ENCODE results near the gene ZNF134.

Gene ZNF134

GRCh38 chr19:57613941-57614743 lies at the start of gene ZNF134:
TSS of gene ZNF134 (plus strand) at chr19:57614242. CDS start at chr19:57619469, 5,227 bp downstream.
- peak; percentile 88 for DNase-seq (ENCODE audit: low spot score)

GRCh38 chr19:57566396-57567265 lies 47.4 kb upstream of the ZNF134 start:
- no peak for DNase-seq (ENCODE audit: low spot score)

- DNase-seq (ENCODE audit: low spot score): peak; percentile 78
Observed at GRCh38 chr19:57570707-57571106, 43.3 kb upstream of the ZNF134 start.

DNA sequence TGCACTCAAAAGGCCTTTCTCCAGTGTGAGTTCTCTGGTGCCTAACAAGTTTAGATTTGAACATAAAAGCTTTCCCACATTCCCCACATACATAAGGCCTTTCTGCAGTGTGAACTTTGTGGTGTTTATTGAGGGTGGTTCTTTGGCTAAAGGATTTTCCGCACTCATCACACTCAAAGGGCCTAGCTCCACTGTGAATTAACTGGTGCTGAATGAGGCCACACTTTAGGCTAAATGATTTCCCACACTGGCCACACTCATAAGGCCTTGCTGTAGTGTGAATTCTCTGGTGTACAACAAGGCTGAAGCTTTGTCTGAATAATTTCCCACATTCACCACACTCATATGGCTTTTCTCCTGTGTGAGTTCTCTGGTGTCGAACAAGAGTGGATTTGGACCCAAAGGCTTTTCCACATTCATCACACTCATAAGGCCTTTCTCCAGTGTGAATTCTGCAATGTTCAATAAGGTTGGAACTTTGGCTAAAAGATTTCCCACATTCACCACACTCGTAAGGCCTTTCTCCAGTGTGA lies 41.6 kb upstream of the ZNF134 start:
- no peak for DNase-seq (ENCODE audit: low spot score)

DNA sequence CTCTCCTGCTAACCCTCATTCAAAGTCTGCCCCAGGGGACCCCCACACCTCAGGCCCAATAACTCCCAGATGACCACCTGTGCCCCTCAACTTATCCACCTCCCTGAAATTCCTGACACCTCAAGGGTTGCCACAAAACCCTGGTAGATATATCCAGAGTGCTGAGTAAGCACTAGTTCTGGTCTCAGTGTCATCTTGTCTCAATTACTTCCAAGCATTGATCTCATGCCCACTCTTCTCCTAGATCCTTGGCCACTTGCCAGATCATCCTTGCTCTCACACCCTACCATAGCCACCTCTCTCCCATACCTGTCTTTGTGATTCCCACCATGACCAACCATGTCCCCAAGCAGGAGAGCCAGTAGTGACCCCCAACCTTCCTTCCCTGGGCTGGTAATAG lies 37.4 kb upstream of the ZNF134 start:
- DNase-seq (ENCODE audit: low spot score): no peak

DNA sequence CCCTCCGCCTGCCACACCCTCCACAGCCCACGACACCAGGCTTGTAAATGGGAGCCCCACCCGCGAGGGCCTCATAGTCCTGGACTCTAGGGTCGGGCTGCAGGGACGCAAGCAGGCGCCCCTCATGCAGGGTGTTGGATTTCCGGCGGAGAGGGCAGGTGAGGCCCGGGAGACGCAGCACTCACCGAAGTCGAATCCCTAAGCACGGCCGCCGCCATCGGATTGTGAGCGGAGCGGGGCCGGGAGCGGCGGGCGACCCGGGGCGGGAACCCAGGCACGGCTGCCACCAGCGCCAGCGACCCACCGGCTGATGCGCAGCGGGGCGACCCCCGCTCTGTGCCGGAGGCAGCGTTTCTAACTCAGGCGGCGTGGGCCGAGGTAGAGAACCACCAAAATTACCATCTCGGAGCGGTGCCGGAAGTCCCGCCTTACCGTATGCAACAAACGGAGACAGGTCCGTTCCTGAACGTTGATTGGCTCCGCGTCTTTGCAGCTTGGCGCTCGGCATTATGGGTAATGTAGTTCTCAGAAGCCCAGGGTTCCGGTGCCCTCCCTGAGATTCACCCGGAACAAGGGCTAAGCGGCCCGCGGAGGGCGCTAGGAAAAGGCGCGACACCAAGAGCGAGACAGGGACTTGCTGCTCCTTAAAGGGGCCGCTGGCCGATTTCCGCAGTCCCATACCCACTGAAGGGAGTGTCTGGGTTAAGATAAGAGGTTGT lies 35.4 kb upstream of the ZNF134 start, which contains the start of gene ZNF416:
Gene ZNF416 (minus strand): TSS at position 425 of the 719 bp plus-strand sequence. CDS start 207 bp downstream, at position 218.
- DNase-seq (ENCODE audit: low spot score): peak; percentile 99

DNA sequence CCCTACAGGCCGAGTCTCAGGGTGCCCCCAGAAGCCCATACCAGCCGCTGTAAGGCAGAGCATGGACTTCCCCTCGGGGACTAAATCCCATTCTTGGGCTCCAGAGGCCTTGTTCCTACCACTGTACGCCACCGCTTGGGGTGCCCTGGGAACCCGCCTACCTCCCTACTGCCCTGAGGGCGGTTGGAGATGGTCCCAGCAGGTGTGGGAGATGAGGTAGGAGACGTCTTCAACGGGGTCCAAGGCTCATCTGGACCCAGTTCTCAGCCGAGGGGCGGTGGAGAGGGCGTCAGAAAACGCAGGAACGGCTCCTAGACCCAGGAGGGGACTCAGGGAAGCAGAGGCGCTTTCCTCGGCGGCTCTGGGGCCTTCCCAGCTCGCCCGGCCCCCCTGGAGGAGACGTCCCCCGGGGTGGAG lies 30.9 kb upstream of the ZNF134 start:
- DNase-seq (ENCODE audit: low spot score): no peak

GRCh38 chr19:57583521-57584416 lies 30.3 kb upstream of the ZNF134 start, which contains the start of gene ZIK1:
TSS of gene ZIK1 (plus strand) at chr19:57584145. CDS start at chr19:57584357, 212 bp downstream.
- peak; percentile 97 for DNase-seq (ENCODE audit: low spot score)

- no peak for DNase-seq (ENCODE audit: low spot score)
Observed at GRCh38 chr19:57587529-57587928, 26.5 kb upstream of the ZNF134 start.

- no peak for DNase-seq (ENCODE audit: low spot score)
Observed at GRCh38 chr19:57599377-57599760, 14.7 kb upstream of the ZNF134 start.

DNA sequence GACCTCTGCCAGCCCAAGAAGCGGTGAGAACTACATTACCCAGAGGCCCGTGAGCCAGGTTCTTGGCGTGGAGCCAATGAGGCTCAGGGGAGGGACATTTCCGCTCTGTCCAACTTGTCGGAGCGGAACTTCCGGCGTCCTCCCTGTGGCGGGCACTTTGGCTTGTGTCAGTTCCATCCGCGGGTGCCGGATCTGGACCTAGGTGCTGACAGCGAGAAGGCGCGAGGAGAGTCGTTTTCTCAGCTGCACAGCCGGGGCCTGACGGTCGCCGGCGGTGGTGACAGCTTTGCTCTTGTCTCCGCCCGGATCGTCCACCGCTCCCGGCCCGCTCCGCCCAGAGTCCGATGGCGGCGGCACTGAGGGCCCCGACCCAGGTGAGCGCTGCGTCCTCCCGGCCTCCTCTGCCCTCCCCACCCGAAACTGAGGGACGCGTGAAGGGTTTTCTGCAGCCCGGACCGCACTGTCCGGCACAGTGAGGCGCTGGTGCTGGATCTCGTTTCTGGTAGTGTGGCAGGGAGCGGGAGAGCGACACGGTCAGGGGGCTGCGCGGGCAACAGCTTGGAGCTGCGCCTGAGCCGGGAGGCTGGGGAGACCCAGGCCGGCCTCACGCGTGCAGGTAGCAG lies 14.2 kb upstream of the ZNF134 start, which contains the start of gene ZNF530:
Gene ZNF530 (plus strand): TSS at position 125 of the 623 bp plus-strand sequence. CDS start 4,461 bp downstream, outside the sequence.
- DNase-seq (ENCODE audit: low spot score): peak; percentile 94

- DNase-seq (ENCODE audit: low spot score): no peak
Observed at GRCh38 chr19:57606931-57607330, 7.1 kb upstream of the ZNF134 start.

- DNase-seq (ENCODE audit: low spot score): no peak
Observed at GRCh38 chr19:57611113-57611512, 2.9 kb upstream of the ZNF134 start.

GRCh38 chr19:57615346-57615745 lies 1.3 kb downstream of the ZNF134 start:
- DNase-seq (ENCODE audit: low spot score): no peak

GRCh38 chr19:57620673-57621348 lies 6.8 kb downstream of the ZNF134 start:
- no peak for DNase-seq (ENCODE audit: low spot score)

DNA sequence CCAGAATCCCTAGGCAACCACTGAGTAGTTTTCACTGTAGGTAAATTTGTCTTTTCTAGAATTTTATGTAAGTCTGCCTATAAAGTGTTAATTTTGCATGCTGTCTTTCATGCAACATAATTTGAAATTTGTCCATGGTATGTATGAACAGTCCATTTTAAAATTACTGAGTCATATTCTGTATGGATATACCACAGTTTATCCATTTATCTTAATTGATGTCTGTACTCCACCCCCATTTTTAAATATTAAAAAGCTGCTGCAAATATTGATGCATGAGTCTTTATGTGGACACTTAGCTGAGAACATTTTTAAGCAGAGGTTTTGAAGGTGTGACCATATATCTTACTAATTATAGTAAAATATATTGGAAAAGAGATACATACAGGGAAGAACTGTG lies 9.0 kb downstream of the ZNF134 start:
- no peak for DNase-seq (ENCODE audit: low spot score)

GRCh38 chr19:57632987-57633831 lies 19.2 kb downstream of the ZNF134 start, which contains the start of gene ZNF211:
TSS of gene ZNF211 (plus strand) at chr19:57633168. CDS start at chr19:57633347, 179 bp downstream.
- peak; percentile 94 for DNase-seq (ENCODE audit: low spot score)

GRCh38 chr19:57633832-57634131 lies 19.7 kb downstream of the ZNF134 start:
- DNase-seq (ENCODE audit: low spot score): no peak

DNA sequence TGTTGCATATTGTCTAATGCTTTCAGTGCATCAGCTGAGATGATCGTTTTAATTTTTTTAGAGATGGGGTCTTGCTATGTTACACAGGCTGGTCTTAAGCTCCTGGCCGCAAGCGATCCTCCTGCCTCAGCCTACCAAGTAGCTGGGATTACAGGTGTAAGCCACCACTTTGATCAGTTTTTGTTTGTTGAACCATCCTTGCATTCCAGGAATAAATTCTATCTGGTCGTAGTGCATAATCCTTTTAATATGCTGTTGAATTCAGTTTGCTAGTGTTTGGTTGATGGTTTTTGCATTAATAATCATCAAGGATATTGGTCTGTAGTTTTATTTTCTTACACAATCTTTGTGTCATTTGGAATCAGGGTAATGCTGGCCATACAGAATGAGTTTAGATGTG lies 23.3 kb downstream of the ZNF134 start:
- no peak for DNase-seq (ENCODE audit: low spot score)
